Retinal pigment epithelial cell (primary cell): ENCODE data around the gene PTTG1.

Experiments
- DNase-seq: peaks from one replicate; pipeline ENCODE4 v3.0.0-alpha.2; 2010; ENCODE audit warnings: low read depth
- H3K4me3 ChIP-seq: 2 replicates; pipeline ENCODE4 v1.5.1; 2011; ENCODE audit warnings: mild to moderate bottlenecking, low read length, control low read depth, moderate library complexity
- TF ChIP-seq, protein P1 (sequence below): conservative IDR thresholded peaks from 2 replicates; pipeline ENCODE4 v1.5.1; 2011; ENCODE audit warnings: low read depth, low read length, control low read depth, inconsistent platforms

Gene PTTG1

DNA sequence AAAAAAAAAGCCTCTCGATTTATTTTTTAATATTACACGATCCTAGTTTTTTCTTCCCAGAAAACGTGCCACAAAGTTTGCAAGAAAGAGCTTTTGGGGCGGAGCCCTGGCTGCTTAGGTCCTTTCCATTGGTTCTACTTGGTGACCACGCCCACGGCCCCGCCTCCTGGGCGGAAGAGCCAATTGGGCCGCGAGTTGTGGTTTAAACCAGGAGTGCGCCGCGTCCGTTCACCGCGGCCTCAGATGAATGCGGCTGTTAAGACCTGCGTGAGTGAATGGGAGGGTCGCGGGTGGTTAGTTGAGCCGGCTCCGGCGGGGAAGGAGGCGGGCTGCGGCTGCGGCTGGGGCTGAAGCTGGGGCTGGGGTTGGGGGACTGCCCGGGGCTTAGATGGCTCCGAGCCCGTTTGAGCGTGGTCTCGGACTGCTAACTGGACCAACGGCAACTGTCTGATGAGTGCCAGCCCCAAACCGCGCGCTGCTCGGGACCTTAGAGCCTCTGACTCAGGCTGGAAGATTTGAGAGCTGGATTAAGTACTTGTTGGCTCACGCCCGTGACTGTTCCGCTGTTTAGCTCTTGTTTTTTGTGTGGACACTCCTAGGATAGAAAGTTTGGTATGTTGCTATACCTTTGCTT lies at the start of gene PTTG1:
Gene PTTG1 (plus strand): TSS at position 231 of the 634 bp plus-strand sequence. CDS start 458 bp downstream, outside the sequence.
- TF ChIP-seq, protein P1, sequence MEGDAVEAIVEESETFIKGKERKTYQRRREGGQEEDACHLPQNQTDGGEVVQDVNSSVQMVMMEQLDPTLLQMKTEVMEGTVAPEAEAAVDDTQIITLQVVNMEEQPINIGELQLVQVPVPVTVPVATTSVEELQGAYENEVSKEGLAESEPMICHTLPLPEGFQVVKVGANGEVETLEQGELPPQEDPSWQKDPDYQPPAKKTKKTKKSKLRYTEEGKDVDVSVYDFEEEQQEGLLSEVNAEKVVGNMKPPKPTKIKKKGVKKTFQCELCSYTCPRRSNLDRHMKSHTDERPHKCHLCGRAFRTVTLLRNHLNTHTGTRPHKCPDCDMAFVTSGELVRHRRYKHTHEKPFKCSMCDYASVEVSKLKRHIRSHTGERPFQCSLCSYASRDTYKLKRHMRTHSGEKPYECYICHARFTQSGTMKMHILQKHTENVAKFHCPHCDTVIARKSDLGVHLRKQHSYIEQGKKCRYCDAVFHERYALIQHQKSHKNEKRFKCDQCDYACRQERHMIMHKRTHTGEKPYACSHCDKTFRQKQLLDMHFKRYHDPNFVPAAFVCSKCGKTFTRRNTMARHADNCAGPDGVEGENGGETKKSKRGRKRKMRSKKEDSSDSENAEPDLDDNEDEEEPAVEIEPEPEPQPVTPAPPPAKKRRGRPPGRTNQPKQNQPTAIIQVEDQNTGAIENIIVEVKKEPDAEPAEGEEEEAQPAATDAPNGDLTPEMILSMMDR: no peak
- H3K4me3 ChIP-seq: peak within 1 kb of the TSS; percentile 71
- DNase-seq: peak; percentile 92

DNA sequence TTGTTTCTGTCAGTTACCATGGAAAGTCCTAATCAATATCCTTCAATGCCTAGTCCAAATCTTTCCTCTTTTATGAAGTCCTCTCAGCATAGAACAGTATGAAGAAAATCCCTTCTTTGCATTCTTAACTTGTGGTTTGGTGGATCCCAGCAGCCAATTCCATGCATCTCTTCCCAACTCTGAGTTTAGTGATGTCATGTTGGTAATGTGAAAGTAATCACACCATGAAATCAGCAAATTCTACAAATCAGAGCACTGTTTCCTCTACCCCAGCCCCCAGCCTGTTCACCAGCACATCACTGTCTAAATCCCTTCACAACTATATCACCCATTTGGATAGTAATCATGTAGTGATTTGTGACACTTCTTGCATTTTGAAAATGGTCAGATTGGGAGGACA lies 46.5 kb upstream of the PTTG1 start:
- DNase-seq: no peak
- TF ChIP-seq, protein P1: no peak

DNA sequence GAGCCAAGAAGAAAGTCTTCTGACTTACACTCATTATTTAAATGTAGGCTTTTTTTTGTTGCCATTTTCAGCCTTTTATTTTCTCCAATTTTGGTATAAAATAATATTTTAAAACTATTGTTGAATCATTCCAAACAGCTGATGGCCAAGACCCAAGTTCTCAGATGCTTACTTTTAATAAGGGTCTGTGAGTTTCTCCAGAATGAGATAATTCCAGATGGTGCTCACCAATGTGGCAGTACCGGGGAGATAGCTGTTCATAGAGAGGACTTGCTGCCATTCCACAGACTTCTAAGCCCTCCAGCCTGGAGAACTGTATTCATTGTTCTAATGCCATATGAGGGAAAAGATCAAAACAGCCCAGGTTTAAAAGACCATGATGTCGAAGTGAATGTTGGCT lies 46.0 kb upstream of the PTTG1 start:
- no peak for DNase-seq
- TF ChIP-seq, protein P1: no peak
- H3K4me3 ChIP-seq: no peak overlapping the region

More for the DNA sequence above, 46.5 kb upstream of the PTTG1 start:
- H3K4me3 ChIP-seq: no peak overlapping the region

DNA sequence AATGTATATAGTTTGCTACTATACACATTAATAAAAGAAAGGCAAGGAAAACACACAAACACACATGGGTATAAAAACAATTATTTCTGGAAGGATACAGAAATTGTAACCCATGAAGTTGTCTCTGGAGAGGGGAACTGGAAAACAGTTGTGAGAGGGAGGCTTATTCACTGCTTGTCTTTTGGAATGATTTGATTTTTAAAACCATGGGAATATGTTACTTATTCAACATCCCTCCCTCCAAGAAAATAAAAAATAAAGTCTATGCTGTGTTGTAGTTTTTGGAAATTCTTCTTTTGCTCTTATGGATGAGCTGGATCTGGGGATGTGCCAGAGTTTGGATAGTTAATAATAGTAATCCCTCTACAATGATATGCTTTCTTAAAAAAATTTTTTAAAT lies 45.2 kb upstream of the PTTG1 start:
- DNase-seq: no peak
- TF ChIP-seq, protein P1: no peak
- H3K4me3 ChIP-seq: no peak overlapping the region

DNA sequence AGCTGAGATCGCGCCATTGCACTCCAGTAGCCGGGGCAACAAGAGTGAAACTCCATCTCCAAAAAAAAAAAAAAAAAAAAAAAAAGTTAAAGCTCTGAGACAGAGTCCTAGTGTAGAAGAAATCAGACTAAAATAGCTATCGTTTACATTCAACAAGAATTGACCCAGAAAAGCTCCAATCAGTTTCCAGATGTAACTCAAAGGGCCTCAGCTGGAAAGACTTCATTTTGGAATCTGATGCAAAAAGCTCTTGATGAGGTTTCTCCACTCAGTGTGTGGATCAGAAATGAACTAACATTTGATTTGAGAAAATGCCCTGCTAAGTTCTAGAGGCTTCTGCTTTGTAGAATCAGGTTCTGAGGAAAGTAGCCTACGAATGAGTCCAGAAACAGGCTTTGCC lies 44.0 kb upstream of the PTTG1 start:
- no peak overlapping the region for H3K4me3 ChIP-seq
- TF ChIP-seq, protein P1: no peak
- no peak for DNase-seq

DNA sequence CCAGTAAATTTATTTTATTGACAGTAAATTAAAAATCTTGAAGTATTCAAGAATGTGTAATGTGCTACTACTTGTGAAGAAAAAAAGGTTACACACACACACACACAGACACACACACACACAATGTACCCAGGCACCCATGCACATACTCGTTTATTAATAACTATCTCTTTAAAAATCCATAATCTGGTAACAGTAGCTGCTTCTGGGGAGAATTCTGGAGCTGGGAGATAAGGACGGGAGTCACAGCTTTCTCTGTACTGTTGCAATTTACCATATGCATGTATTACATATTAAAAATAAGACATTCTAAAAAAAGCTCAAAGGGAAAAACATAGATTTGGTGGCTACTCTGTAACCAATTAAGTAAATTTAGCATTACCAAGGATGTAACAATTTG lies 43.3 kb upstream of the PTTG1 start:
- TF ChIP-seq, protein P1: no peak
- no peak for DNase-seq
- no peak overlapping the region for H3K4me3 ChIP-seq

DNA sequence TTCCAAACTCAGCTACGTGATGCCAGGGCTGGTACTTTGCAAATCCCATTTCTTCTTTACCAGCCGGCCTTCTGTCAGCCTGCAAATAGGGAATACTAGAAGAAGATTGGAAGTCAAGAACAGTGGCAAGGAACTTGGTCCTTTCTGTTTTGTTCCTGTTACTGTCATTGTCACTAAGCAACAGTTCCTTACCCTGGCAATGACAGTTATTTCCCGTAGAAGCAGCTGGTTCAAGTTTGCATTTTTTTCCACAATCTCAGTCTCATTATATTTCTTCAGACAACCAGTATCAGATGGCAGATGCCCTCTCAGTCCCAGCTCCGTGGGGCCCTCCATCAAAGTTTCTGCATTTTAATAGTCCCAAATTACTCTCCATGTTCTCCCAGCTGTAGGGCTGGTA lies 42.1 kb upstream of the PTTG1 start:
- no peak for DNase-seq
- no peak overlapping the region for H3K4me3 ChIP-seq
- TF ChIP-seq, protein P1: no peak
